Fibroblast of upper back skin (primary cell): Measurements from ENCODE around the gene VPS18.

Experiments
- DNase-seq: peaks from one replicate; pipeline ENCODE4 v3.0.0-alpha.2; 2013

Gene VPS18

DNA sequence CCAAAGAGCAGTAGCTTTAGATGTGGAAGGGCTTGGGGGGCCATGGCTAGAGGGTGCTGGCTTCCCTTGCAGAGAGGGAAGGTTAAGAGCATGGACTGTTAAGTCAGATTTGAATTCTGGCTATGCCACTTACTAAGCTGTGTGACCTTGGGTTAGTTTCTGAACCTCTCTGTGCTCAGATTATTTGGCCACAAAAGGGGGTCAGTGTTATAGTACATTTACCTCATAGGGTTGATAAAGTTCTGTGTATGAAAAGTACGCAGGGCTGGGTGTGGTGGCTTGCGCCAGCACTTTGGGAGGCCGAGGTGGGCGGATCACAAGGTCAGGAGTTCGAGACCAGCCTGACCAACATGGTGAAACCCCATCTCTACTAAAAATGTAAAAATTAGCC, 6.8 kb downstream of the VPS18 start:
- no peak for DNase-seq

DNA sequence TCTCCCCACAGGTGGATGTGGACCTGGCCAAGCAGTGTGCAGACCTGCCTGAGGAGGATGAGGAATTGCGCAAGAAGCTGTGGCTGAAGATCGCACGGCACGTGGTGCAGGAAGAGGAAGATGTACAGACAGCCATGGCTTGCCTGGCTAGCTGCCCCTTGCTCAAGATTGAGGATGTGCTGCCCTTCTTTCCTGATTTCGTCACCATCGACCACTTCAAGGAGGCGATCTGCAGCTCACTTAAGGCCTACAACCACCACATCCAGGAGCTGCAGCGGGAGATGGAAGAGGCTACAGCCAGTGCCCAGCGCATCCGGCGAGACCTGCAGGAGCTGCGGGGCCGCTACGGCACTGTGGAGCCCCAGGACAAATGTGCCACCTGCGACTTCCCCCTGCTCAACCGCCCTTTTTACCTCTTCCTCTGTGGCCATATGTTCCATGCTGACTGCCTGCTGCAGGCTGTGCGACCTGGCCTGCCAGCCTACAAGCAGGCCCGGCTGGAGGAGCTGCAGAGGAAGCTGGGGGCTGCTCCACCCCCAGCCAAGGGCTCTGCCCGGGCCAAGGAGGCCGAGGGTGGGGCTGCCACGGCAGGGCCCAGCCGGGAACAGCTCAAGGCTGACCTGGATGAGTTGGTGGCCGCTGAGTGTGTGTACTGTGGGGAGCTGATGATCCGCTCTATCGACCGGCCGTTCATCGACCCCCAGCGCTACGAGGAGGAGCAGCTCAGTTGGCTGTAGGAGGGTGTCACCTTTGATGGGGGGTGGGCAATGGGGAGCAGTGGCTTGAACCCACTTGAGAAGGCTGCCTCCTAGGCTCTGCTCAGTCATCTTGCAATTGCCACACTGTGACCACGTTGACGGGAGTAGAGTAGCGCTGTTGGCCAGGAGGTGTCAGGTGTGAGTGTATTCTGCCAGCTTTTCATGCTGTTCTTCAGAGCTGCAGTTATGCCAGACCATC, 8.6 kb downstream of the VPS18 start:
- DNase-seq = no peak

DNA sequence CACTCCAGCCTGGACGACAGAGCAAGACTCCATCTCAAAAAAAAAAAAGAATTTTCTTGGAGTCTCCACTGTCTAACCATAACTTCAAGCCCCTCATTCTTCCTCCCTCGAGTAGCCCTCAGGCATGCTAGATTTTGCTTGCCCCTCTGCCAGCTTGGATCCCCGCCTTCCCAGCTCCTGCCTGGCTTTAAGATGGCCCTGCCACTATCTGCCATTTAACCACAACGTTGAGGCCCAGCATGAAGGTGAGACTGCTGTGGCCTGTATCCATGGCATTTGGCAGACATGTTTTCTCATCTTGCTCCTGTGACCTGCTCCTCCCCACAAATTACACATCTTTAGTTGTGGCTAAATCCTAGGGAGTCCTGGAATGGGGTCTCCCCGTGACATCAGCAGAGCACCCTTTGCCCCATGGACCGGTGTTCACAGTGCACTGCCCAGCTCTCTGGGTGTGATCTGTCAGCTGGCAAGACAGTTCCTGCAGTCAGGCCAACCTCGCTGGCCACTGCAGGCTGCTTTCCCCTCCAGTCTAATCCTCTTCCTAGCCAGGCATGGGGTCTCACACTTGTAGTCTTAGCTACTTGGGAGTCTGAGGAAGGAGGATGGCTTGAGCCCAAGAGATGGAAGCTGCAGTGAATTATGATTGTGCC, 10.4 kb downstream of the VPS18 start:
- no peak for DNase-seq

DNA sequence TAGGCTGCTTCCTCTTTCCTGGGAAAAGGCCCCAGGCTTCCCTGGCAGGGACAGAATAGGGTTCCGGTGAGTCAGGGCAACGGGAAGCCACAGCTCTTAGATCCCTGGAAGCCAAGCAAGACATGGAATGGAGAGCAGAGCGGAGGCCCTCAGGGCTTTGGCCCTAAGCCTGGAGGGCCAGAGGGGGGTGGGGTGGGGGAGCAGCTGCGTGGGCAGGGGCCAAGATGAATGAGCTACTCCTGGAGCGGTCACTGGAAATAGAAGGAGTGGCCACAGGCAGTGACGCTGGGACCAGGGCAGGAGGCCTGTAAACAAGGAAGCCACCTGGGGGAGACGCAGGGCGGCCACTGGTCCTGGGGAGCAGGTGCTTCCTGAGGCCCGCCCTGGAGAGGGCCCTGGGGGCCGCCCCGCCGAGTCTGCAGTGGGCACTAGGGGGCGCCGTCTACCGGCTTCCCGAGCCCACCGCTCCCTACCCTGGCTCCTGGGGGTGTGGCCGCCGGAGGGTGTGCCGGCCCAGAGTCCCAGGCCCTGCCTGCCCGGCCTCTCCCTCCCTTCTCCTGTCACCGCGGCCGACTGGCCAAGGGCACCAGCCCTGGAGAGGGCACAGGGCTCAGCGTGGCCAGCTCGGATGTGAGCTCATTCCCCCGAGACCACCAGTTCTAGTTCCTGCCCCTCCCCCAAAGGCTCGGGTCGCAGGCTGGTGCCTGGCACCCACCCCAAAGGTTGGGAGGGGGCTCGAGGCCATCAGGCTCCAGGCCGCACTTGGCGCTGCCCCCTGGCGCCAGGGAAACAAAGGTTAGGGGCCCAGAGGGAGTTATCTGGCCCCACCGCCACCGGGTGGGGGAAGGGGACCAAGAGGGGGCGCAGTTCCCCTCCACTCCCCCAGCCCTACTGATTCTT, 12.1 kb downstream of the VPS18 start:
- DNase-seq = peak; percentile 92

DNA sequence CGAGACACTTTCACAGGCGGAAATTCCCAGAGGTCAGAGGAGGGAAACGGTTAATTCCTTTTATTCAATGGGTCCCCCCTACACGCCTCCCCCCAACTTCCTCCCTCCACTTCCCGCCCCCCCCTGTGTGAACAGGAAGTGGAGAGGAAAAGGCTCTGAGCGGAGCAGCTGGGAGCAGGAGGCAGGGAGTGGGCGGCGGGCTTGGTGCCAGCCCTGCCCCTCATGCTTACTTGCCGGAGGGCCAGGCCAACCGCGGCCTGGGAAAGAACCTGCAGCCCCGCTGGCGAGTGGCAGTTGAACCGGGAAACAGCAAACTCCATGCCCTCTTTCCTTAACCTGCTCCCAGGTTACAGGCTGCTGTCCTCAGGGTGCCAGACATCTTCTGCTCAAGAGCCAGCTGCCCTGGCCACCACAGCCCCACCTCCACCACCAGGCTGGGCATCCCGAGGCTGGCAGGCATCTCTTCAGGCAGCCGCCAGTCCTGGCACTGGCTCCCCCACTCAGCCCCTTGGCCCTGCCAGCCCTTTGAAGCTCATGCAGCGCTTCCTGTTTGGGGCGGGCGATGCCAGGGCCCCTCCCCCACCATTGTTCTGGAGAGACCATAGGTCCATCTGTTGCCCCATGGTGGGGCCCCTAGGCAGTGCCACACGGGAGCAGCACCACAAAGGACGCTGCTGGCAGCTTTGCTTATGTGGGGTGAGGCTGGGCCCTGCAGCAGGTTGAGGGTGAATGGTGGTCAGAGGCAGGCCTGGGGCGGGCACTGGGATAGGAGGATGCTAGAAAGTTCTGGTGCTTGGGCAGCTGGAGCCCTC, 12.9 kb downstream of the VPS18 start:
- DNase-seq = no peak

DNA sequence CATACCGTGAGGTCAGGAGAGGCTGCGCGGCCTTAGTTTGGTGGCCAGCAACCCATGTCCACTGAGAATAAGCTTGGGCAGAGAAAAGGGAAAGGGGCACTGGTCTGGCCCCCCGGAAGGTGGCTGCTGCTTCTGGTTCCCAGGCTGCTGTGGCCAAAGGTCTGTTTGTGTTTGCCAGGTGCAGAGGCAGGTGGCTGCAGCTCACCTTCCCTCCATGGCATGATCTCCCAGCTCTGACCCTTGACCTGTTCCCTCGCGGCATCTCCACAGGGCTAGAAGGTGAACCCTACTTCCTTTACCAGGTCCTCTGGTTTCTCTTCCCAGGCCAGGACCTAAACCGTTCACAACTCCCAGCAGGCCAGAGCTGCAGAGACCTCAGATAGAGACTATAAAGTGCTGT, 13.8 kb downstream of the VPS18 start:
- no peak for DNase-seq

DNA sequence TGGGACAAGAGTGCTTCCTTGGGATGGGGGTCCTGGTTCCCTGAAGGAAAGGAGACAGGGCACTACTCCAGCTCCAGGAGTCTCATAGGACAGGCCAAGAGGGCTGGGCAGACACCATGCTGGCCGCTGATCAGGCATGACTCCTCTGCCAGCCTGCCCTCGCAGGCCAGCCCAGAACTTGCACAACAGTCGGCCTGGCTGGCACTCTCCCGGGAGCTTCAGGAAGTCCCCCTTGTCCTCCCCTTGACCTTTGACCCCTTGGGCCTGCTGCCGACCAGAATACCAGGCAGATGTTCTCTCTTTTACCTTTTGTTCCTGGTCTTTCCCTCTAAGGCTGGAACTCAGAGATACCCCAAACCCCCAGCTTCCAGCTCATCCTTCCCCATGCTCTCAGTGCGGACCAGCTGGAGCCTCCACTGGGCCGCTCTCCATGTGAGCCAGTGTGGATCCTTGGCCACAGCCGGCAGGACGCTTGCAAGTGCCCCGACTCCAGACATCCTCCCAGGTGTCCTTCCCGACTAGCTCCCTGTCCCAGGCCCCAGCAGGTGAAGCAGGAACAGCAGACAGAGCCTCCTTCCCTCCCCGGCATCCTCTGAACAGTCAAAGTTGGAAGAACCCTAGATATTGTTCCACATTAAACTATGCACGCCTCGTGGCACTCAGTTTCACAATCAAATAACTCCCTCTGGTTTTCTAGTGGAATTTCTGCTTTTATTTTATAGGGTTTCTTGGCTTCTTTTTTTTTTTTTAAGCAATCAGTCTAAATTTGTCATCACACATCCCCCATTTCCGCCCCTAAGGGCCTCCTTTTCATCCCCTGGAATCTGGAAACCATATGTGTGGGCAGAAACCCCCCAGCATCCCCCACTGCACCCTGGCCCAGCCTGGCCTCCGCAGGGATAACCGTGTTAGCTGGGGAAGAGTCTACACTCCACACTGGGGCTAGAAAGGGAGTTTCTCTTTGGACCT, 15.7 kb downstream of the VPS18 start:
- peak; percentile 84 for DNase-seq

DNA sequence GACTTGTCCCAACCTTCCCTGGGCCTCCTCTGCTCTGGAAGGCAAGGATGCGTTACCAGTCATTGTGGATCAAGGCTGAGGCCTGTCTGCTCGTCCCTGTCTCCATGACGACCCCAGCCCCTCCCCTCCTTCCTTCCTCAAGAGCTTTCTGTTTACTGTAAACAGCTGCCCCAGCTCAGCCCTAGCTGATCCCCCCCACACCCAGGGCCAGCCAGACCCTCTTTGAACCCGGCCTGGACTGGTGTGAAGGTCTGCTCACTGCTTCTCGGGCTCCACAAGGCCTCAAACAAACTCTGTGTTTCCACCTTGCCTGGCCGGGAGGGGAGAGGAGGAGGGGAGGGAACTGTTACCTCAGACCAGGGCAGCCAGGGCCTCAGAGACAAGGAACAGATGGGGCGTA, 16.9 kb downstream of the VPS18 start:
- DNase-seq = no peak

DNA sequence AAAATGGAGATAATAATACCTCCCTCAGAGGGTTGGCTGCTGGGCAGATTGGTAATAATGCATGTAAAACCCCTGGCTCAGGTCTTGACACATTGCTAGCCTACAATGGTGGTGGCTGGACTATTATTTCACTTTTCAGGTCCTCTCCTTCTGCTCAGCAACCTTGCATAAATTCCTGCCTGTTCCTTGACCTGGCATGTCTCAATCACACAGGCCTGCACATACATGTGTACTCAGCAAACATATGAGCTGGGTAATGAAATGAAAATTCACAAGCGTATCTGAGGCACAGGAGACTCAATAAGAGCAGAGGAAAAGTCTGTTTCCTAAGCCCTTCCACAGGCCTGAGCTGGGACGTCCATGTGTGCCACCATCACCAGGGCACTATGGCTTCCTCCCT, 17.4 kb downstream of the VPS18 start:
- DNase-seq = no peak

DNA sequence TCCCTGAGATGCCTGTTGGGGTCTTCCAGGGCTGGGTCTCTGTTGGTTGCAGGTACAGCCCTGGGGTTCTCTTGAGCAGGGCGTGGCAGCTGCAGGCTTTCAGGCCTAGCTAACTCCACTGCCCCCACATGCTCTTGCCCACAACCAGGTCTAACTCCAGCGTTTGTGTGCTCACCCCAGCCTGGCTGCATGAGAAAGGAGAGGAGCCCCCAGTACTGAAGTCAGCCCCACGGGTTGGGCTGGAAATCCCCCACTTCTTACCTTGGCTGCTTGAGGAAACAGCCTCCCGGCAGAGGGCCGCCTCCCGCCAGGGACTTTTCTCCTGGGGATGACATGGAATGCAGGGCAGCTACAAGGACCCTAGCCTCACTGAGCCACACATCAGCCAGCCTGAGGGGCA, 18.2 kb downstream of the VPS18 start:
- DNase-seq = no peak

DNA sequence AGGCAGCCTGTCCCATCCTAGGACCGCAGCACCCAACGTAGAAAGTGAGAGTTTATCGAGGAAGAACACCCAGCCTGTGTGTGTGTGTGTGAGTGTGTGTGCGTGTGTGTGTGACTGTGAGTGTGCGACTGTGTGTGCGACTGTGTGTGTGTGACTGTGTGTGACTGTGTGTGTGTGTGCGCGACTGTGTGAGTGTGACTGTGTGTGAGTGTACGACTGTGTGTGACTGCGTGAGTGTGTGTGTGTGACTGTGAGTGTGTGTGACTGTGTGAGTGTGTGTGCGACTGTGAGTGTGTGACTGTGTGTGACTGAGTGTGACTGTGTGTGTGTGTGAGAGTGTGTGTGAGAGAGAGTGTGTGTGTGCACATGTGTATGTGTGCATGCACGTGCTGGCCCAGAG, 19.8 kb downstream of the VPS18 start:
- no peak for DNase-seq

DNA sequence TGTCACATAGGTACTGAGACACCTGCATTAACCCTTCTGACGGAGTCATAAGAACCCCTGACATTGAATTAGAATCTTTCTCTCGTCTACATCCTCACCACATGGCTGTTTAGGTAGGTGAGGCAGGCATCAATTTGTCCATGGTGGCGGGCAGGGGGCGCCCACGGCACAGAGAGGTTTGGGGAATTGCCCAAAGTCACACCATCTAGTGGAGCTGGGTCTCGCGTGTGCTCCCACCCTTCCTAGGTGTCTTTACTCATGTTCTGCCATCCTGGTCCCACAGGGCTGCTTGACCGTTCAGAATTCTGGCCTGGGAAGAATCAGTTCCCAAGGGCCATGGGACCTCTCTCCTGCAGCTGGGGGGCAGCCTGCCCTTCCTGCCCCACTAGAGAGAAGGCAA, 20.2 kb downstream of the VPS18 start:
- DNase-seq = no peak

DNA sequence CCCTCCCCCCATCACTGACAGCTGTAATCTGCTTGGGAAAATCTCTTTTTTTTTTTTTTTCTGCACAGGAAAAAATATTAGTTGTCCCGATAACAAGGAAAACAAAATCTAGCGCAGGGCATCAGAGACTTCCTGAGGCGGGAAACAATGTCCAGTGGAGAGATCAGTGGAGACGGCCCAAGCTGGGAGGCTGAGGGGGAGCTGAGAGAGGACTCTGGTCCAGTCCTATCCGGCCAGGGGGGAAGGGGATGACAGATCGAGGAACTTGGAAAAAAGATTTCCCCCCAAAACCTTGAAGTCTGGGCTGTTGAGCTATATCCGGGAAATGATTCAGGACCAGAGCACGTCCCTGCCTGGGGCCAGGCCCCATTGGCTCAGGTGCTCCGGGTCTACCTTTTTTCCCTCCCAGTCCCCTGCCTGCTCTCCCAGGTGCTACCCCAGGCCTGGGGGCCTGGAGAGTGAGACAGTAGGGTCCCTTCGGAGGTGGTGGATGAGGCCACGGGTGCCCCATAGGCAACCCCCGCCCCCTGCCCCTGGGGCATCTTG, 20.9 kb downstream of the VPS18 start:
- DNase-seq = no peak

DNA sequence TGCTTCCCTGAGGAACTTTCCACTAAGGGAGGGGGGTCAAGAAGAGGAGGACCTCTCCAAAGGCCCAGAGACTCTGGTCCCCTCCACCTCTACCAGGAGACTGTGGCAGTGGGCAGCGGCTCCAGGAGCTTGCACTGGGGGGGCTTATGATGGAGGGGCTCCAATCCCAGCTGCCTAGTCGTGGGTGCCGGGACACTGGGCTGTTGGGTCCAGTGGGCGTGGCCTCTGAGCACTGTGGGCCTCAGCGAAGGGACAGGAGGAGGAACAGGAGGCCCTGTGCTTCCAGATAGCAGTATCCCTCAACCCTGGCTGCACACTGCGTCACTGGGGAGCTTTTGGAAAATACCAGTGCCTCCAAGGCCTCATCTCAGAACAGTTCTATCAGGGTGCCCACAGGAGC, 21.4 kb downstream of the VPS18 start:
- DNase-seq = no peak

DNA sequence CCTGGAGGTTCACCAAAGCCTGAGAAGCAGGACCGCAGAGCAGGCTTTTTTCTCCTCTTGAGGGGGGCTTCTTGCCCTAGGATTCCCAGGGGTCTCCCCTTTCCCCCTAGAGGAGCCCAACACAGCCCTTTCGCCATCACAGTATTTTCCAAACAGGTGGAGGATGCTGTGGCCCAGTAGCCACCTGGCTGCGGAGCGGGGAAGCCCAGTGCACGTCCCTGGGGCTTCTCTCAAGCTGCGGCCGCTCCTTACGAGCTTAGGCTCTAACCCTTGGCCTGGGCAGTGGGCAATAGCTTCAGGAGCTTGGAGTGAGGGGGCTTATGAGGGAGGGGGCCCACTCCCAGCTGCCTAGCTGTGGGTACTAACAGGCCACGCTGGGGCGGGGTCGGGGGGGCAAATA, 23.3 kb downstream of the VPS18 start:
- no peak for DNase-seq

DNA sequence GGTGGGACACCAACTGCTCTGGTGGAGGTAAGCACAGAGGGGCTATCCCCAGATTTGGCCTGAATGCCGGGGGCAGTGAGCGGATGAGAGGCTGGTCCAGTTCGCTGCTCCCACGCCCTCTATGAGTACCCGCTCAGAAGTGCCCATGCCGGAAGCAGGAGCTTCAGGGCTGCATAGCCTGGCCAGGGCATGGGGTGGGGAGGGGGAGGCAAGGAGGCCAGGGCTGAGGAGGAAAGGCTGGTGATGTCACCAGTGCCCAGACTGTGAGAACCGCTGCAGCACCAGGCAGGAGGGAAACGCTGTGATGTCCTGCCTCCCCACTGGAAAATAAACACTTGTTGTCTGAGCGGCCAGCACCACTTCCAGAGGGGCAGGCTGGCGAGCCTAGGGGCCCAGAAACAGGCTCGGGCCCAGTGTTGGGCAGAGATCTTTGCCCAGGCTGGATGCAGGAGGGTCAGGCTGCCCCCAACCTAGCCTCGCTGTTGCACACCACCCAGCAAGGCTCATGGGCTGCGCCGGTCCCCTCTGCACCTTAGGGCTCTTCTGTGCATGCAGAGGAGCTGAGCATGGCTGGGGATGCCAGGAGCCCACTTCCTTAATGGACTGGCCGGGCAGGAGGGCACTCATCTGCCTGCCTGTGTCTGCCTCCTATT, 24.0 kb downstream of the VPS18 start:
- no peak for DNase-seq

DNA sequence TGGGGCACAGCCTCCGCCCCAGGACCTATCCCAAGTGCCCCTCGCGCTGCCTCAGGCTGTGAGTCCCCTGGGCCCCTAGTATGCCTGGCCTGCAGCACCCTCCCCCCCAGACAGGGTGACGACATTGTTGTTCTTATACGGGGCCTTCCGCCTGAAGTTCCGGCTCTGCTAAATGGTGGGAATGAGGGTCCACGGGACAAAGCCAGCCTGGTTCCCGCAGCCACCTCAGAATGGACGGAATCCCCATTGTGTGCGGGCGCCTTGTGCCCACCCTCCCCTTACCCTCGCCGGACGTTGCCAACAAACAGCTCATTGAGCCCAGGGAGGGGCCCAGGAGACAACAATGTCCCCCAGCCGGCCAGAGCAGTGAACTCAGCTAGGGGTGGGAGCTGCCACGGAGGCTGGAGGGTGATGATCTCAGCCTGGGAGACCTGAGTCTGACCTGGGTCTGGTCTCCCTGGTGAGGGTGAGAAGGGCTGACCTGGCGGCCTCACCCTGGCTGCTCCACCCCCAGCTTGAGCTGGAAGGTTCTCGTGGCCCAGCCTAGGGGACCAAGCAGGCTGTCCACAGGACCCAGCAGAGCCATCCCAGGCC, 24.6 kb downstream of the VPS18 start:
- DNase-seq = no peak

DNA sequence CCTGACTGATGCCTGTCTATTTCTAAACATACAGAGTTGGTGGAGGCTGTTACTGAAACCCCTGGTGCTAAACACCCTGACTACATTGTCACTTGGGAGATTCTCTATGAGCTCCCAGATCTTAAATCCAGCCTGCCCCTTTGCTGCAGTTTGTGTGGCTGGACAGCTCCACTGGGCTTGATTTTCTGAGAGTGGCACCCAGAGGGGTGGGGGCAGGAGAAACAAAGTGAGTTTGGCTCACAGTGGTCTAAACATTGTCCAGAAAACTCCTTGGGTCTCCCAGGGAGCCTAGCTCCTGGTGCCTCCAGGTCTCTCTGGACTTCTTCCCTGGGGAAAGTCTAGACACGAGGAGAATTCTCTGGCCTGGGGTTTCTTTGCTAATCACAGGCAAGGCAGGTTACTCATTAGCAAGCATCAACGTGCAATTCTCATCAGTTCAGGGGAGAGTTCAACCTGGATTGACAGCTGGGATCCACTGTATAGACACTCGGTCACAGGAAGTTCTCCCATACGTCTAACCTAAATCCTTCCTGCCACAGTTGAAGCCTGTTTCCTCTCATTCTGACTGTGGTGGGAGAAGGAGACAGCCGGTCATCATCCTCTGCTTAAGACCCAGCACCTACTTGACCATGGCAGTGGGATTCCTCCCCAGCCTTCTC, 27.8 kb downstream of the VPS18 start:
- no peak for DNase-seq

DNA sequence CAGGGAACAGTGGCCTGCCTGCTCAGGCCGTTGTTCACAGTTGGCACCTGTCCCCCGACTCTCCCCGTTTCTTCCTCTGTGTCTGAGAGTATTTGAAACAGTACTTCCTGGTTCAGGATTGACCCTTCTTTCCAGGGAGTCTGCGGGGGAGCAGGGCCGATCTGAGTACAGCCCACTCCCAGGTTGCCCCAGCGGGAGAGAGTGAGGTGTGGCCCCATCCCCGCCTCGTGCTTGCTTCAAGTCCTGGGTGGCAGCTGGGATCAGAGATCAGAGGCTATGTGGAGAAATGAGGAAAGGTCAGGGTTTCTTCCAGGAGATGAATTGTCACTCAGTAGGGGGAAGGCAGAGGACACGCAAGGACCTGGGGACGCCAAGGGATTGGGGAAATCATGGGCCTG, 28.4 kb downstream of the VPS18 start:
- DNase-seq = no peak
